Activated CD8-positive, alpha-beta memory T cell treated with anti-CD3 and anti-CD28 coated beads, Interleukin-2, amount 50 U/mL, for 1 hour (primary cell): ENCODE data around the gene NLRP12.
"Not testable (repeated sequence)": the region's sequence is repeated elsewhere in the genome, so short reads cannot be mapped to it uniquely, and the experiment has no call there.

Experiments
- DNase-seq: peaks from one replicate; pipeline ENCODE4 v3.0.0-alpha.2; 2020; ENCODE audit errors: extremely low read depth

The NLRP12 gene

DNA sequence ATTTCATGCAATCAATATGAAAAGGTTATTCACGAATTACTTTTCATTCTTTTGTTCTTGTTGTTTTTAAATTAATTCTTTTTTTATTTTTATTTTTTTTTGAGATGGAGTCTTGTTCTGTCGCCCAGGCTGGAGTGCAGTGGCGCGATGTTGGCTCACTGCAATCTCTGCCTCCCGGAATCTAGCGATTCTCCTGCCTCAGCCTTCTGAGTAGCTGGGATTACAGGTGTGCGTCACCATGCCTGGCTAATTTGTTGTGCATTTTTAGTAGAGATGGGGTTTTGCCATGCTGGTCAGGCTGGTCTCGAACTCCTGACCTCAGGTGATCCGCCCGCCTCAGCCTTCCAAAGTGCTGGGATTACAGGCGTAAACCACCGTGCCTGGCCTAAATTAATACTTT is 16.1 kb upstream of the NLRP12 start:
- DNase-seq: not testable (repeated sequence)

DNA sequence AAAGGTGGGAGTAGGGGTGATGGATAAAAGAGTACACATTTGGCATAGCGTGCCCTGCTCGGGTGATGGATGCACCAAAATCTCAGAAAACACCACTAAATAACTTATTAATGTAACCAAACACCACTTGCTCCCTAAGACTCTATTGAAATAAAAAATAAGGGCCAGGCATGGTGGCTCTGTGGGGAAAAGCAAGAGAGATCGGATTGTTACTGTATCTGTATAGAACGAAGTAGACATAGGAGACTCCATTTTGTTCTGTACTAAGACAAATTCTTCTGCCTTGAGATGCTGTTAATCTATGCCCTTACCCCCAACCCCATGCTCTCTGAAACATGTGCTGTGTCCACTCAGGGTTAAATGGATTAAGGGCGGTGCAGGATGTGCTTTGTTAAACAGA is 14.3 kb upstream of the NLRP12 start:
- DNase-seq: not testable (repeated sequence)

DNA sequence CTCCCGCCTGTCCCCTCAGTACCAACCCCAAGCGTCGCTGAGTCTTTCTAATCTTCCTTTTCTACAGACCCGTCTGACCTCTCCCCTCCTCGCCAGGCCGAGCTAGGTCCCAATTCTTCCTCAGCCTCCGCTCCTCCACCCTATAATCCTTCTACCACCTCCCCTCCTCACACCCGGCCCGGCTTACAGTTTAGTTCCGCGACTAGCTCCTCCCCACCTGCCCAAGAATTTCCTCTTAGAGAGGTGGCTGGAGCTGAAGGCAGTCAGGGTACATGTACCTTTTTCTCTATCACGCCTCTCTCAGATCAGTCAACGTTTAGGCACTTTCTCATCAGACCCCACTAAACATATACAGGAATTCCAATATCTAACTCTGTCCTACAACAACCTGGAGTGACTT is 8.7 kb upstream of the NLRP12 start:
- DNase-seq: not testable (repeated sequence)

DNA sequence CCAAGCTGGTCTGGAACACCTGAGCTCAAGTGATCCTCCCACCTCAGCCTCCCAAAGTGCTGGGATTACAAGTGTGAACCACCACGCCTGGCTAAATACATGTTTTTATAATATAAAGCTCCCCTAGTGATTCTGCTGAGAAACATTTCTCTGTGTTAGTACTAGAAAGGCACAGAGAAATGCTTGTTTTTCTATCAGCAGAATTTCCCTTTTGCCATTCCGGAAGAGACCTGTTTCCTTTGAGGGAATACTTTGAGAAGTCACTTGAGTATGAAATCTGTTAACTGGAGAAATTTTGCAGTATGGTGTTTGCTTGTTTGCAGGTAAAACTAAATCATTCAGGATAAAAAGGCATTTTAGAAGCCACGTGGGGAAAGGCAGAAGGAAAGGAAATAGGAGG is 4.4 kb upstream of the NLRP12 start:
- no peak for DNase-seq

DNA sequence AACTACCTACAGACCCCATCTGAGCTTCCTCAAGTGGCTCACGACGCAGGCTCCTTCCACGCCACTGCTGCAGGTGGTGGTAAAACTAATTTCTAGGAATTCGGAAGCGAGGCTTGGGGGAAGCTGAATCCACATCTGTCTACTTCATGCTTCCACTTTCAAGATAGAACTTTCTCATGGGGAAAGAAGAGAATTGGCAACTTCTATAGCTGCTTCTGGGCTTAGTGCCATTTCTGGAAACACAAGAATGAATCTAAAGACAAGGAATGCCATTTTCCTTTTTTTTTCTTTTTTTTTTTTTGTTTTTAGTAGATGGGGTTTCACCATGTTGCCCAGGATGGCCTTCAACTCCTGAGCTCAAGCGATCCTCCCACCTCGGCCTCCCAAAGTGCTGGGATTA is 2.8 kb upstream of the NLRP12 start:
- no peak for DNase-seq

DNA sequence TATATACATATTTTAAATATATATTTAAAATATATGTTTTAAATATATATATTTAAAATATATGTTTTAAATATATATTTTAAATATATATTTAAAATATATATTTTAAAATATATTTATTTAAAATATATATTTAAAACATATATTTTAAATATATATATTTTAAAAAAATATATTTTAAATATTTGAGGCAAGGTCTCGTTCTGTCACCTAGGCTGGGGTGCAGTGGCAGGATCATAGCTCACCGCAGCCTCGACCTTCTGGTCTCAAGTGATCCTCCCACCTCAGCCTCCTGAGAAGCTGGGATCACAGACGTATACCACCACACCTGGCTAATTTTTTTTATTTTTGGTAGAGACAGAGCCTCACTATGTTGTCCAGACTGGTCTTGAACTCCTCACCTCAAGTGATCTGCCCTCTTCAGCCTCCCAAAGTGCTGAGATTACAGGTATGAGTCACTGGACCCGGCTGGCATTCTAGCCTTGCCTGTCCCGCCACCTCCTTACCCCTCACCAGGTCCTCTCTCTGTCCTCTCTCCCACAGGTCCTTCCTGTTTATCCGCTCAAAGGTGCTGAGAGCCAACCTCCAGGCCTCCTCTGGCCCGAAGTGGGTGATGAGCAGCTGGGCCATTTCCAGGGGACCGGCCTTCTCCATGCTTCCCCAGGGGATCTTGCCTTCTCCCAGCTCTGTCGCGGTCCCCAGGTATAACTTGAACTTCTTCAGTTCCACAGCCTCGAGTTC is 564 bp downstream of the NLRP12 start:
- DNase-seq: no peak

DNA sequence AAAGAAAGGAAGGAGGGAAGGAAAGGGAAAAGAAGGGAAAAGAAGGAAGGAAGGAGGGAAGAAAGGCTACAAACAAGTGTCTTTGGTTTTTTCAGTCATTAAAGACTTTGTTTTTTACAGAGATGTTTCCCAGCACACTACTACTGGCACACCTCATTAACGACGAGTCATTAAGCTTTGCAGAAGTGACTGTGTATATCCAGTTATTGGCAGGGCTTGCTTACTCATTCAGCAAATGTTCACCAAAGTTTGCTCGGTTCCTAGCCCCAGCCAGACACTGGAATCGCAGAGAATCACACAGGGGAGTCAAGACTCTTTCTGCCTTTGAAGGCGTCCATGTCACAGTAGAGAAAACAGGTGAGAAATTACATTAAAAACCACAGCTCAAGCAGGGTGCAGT is 4.3 kb downstream of the NLRP12 start:
- no peak for DNase-seq

DNA sequence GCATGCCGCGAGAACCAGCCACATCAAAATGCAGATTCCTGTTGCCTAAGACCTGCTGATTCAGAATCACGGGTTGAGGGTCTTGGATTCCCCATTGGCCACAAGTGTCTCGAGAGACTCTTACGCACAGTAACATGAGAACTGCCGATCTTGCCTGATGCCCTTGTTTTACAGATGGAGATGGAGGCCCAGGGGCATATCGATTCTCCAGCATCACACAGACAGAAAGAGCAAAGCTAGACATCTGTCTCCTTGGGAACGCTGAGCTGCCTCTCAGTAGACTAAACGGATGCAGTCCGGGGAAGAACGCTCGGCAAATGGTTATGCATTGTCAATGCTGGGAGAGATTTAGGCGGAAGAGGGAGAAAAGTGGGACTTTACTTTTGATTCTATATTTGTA is 5.4 kb downstream of the NLRP12 start:
- DNase-seq: no peak

DNA sequence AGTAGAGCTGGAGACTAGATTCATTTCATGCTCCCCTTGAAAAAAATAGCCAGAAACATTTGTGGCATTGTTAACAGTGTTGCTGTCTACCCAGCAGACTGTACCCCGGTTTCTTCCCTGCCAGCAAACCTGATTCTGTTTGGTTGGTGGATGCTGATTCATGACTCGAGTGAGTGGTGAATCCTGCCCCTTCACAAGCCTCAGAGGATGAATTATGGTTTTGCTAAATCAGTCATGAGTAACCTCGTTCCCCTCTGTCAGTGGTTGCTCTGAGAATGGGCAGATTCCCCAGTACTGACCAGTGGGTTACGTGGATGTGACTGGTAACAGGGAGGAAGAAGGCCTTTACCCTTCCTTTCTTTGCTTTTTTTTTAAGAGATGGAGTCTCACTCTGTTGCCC is 10.1 kb downstream of the NLRP12 start:
- DNase-seq: no peak

DNA sequence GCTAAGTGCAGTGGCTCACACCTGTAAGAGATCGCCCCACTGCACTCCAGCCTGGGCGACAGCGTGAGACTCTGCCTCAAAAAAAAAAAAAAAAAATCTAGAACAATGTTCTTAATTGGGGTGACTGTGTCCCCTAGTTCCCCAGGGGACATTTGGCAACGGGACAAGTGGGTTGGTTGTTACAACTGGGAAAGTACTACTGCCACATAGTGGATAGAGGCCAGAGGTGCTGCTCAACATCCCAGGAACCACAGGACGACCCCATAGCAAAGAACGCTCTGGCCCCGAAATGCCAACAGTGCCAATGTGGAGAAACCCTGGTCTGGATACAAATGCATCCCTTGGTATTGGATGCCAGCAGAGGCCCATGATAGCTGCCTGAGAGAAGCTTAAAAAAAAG is 11.8 kb downstream of the NLRP12 start:
- no peak for DNase-seq

DNA sequence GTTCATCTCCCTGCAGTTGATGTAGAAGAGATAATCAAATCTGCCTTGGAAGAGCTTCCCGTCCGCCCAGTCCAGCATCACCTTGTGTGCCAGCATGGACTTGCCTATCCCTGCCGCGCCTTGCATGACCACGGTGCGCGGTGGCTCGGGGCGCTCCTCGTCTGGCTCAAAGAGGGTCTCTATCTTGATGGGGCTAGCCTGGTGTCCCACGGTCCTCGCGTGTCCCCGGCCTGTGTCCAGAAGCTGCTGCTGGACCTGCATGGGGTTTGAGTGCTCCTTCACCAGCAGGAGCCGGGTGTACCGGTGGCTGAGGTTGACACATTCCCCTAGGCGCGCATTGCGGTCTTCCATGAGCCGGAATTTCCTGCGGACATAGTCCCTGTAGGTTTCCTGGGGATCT is 13.2 kb downstream of the NLRP12 start:
- no peak for DNase-seq

DNA sequence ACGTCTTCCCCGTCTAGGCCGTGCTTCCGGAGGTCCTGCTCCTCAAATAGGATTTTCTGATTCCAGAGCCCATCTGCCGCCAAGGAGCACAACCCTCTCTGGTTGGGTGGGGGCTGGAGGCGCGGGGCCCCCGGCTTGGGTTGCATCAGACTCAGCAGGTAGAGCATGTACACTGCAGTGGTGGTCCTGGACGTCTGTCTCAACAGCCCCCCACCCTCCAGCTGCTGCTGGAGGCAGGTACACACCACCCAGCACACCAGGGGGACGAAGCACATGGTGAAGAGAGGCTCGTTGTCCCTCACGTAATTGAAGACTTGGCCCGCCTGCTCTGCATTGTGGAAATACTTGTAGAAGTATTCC is 13.9 kb downstream of the NLRP12 start:
- no peak for DNase-seq

DNA sequence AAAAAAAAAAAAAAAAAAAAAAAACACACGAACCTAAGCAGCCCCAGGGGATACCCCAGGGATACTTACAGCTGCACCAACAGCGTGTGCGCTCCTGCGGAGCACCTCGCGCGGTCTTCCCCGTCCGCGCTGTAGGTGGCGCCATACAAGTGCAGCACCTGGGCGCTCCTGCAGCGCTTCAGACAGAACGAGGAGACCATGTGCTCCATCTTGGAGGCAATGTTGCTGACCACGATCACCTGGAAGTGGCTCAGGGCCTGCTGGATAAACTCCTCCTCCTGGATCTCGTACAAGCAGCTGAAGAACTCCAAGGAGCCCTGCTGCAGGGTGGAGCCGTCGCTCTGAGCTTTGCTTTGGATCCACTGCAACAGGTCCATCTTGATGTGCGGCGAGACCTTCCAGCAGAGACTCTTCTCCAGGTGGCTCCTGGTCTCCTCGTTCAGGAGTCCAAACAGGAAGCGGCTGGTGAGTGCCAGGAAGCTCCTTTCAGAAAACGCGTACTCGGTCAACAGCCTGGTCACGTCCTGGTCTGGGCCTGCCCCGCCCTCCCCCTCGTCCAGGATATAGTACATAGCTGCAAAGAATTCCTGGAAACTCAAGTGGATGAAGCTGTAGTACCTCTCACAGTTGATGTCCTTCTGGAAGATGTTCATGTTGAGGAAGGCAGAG is 14.5 kb downstream of the NLRP12 start:
- DNase-seq: no peak

DNA sequence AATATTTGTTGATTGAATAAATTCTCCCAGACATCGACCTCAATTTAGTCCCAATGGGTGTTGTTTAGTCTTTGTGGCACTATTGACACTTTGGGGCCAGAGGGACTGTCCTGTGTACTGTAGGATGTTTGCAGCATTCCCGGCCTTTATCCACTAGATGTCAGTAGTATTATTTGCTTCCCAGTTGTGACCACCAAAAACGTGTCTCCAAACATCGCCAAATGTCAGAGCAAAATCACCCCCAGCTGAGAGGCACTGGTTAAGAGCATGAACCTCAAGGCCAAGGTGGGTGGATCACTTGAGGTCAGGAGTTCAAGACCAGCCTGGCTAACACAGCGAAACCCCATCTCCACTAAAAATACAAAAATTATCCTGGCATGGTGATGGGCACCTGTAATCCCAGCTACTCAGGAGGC is 15.4 kb downstream of the NLRP12 start:
- DNase-seq: no peak

DNA sequence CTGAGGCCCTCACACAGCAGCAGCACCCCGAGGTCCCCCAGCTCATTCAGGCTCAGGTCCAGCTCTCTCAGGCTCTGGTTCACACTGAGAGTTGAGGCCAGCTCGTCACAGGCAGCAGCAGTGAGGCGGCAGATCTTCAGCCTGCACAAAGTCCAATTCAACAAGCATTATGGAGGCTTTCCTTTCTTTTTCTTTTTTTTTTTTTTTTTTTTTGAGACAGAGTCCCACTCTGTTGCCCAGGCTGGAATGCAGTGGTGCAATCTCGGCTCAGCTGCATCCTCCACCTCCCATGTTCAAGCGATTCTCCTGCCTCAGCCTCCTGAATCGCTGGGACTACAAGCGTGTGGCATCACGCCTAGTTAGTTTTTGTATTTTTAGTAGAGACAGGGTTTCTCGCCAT is 22.9 kb downstream of the NLRP12 start:
- DNase-seq: no peak

DNA sequence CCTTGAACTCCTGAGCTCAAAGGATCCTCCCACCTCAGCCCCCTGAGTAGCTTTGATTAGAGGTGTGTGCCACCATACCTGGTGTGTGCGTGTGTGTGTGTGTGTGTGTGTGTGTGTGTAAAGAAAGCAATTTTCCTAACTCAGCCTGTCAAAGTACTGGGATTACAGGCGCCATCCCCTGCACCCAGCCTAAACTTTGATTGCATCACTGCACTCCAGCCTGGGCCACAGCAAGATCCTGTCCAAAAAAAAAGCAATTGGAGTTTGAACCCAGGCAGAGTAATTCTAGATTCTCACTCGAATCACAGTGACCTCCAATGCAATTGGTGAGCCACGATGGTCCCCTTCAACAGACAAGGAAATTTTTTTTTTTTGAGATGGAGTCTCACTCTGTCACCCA is 29.1 kb downstream of the NLRP12 start:
- no peak for DNase-seq

DNA sequence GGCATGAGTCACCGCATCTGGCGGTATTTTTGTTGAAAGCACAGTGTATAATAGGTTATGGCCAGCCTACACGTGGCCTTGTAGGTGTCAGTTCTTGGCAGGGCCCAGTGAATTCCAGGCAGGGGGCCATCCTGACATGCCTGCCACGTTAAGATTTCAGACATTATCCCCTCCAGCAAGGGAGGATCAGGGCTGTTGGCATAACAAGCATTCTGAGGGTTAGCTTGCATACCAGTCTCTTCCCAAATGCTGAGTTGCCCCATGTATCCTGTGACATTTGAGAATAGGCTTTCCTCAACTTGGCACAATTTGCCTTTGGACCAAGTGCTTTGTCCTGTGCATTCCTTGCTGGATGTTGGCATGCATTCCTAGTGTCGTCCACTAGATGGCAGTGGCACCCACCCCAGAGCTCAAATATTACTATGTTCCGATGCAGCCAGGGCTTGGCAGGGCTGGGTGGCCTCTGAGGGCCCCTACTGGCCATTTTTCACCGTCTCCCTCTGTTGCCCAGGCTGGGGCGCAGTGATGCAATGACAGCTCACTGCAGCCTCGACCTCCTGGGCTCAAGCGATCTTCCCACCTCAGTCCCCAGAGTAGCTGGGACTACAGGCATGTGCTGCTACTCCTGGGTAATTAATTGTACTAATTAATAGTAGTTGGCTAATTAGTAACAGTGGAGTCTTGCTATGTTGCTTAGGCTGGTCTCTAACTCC is 31.2 kb downstream of the NLRP12 start:
- peak; percentile 40 for DNase-seq

DNA sequence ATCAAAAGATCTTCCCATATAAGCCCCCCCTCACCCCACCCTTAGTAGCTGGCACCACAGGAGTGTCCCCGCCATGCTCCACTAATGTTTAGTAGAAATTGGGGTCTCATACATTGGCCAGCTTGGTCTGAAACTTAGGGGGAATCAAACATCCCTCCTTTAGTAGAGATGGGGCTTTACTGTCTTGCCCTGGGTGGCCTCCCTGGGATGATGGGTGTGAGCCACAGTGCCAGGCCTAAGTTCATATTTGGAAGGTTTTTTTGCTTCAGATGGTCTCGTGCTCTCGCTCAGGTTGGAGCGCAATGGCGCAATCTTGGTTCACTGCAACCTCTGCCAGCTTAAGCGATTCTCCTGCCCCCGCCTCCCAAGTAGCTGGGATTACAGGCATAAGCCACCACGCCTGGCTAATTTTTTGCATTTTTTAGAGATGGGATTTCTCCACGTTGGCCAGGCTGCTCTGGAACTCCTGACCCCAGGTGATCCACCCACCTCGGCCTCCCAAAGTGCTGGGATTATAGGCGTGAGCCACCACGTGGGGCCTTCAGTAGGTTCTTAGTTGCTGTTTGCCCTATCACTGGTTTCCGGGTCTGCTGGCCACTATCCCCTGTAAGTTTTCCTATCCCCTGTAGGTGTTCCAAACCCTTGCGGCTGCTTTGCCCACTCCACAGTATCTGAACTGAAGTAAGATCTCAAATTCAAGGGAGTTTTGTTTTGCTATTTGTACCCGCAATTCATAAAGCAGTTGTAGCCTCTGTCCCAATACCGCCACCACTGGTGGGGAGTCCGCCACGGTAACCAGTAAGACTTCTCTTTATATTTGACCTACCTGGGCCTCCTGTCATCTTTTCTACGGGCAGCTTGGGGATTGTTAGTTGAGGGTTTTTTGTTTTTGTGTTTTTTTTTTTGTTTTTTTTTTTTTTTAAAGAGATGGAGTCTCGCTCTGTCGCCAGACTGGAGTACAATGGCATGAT is 34.1 kb downstream of the NLRP12 start:
- no peak for DNase-seq

DNA sequence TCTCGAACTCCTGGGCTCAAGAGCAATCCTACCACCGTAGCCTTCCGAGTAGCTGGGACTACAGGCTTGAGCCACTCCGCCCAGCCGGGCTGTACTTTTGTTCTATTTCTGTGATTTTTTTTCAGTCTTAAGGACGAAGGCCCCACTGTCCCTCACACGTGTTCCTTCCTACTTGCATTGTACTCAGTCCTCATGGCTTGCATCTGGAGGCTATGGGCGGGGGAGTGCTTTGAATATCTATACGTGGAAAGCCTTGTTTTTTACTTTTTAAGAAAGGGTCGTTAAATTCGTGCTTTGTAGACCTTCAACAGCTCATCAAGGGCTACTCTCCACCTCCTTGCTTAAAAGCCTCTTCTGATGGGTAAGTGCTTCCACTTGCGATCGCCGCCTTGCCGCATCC is 36.8 kb downstream of the NLRP12 start:
- DNase-seq: no peak

DNA sequence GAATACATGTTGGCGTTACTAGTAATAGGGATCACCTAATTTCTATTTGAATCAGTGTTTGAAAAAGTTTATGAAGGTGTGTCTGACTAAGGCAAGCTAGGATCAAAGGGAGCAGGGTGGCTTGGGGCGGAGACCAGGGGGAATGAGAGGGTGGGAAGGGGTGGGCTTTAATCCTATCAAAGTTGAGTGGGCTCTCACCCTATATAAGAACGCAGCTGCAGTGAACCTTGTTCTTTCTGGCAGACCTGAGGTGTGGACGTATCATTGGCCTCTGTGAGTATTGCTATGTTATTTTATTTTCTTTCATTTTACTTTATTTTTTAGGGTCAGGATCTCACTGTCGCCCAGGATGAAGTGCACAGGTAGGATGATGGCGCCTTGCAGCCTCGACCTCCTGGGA is 37.4 kb downstream of the NLRP12 start:
- DNase-seq: no peak

DNA sequence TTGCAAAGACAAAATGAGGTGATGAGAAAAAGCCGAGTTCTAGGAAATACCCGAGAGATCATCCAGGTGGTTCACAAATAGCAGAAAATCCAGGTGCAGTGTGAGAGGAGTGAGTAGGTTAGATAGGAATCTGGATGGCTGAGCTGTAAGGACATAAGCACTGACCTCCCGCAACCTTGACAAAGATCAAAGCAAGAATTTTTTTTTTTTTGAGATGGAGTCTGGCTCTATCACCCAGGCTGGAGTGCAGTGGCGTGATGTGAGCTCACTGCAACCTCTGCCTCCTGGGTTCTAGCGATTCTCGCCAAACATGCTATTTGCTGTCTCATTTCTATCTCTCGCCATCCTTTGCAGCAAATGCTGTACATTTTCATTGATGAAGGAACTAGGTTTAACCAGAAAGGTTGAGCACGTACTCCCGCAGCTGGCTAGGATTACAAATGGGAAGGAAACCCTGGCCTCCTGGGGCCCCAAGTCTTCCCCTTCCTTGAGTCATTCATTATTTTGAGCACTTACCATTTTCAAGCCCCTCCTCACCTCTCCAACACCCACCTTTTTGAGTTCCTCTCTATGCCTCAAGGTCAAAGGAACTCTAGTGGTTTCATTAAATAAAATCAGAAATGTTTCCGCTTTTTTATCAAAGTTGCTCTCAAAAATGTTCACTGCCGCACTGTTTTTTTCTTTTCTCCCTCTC is 38.8 kb downstream of the NLRP12 start:
- DNase-seq: no peak
